ENCODE measurements around the gene ALG14.
"Not testable (repeated sequence)": the region's sequence is repeated elsewhere in the genome, so short reads cannot be mapped to it uniquely, and the experiment has no call there.

The ALG14 gene

GRCh38 chr1:95041491-95042165 is 31.1 kb downstream of the ALG14 start:
- DNase-seq (ENCODE audit: low read depth) = no peak

- DNase-seq (ENCODE audit: low read depth) = no peak
Observed at GRCh38 chr1:95040032-95040525, 32.7 kb downstream of the ALG14 start.

- DNase-seq (ENCODE audit: low read depth) = no peak
Observed at GRCh38 chr1:95039360-95040031, 33.3 kb downstream of the ALG14 start.

GRCh38 chr1:95035536-95035935 is 37.2 kb downstream of the ALG14 start:
- no peak for DNase-seq (ENCODE audit: low read depth)

- no peak for DNase-seq (ENCODE audit: low read depth)
Observed at GRCh38 chr1:95034506-95034905, 38.2 kb downstream of the ALG14 start.

- DNase-seq (ENCODE audit: low read depth) = no peak
Observed at GRCh38 chr1:95033843-95034242, 38.9 kb downstream of the ALG14 start.

- no peak for DNase-seq (ENCODE audit: low read depth)
Observed at GRCh38 chr1:95029532-95029931, 43.2 kb downstream of the ALG14 start.

- DNase-seq (ENCODE audit: low read depth) = no peak
Observed at GRCh38 chr1:95028954-95029353, 43.8 kb downstream of the ALG14 start.

- no peak for DNase-seq (ENCODE audit: low read depth)
Observed at GRCh38 chr1:95027046-95027445, 45.7 kb downstream of the ALG14 start.

- DNase-seq (ENCODE audit: low read depth) = no peak
Observed at GRCh38 chr1:95023399-95024043, 49.2 kb downstream of the ALG14 start.

- DNase-seq (ENCODE audit: low read depth) = no peak
Observed at GRCh38 chr1:95022644-95022926, 50.2 kb downstream of the ALG14 start.

GRCh38 chr1:95021805-95022643 is 50.7 kb downstream of the ALG14 start:
- DNase-seq (ENCODE audit: low read depth) = no peak

- DNase-seq (ENCODE audit: low read depth) = no peak
Observed at GRCh38 chr1:95021119-95021518, 51.6 kb downstream of the ALG14 start.

- DNase-seq (ENCODE audit: low read depth) = not testable (repeated sequence)
Observed at GRCh38 chr1:95019466-95019865, 53.3 kb downstream of the ALG14 start.

- no peak for DNase-seq (ENCODE audit: low read depth)
Observed at GRCh38 chr1:95018602-95019369, 54.0 kb downstream of the ALG14 start.

GRCh38 chr1:95017775-95018174 is 55.0 kb downstream of the ALG14 start:
- no peak for DNase-seq (ENCODE audit: low read depth)

- no peak for DNase-seq (ENCODE audit: low read depth)
Observed at GRCh38 chr1:95015076-95015475, 57.7 kb downstream of the ALG14 start.

- no peak for DNase-seq (ENCODE audit: low read depth)
Observed at GRCh38 chr1:95013950-95014574, 58.7 kb downstream of the ALG14 start.

- no peak for DNase-seq (ENCODE audit: low read depth)
Observed at GRCh38 chr1:95012389-95012788, 60.4 kb downstream of the ALG14 start.

GRCh38 chr1:95010158-95010557 is 62.6 kb downstream of the ALG14 start:
- no peak for DNase-seq (ENCODE audit: low read depth)

- DNase-seq (ENCODE audit: low read depth) = no peak
Observed at GRCh38 chr1:95007687-95008086, 65.1 kb downstream of the ALG14 start.
